NOMO-1 (cell line): ENCODE results near the gene MOB1B.

ENCODE experiments used
- DNase-seq, 2 experiments: peaks; one replicate each; lab custom pipeline; 2025; ENCODE audit not compliant: unreplicated experiment in 2 of 2; lab: John Stamatoyannopoulos, UW

Gene MOB1B

GRCh38 chr4:70914000-70914399, 11.8 kb downstream of the MOB1B start:
- DNase-seq = no peak

- no peak for DNase-seq
These were observed 12.5 kb downstream of the MOB1B start for GRCh38 chr4:70914631-70915030.

- DNase-seq = no peak
These were observed 13.1 kb downstream of the MOB1B start for GRCh38 chr4:70915036-70915815.

DNA sequence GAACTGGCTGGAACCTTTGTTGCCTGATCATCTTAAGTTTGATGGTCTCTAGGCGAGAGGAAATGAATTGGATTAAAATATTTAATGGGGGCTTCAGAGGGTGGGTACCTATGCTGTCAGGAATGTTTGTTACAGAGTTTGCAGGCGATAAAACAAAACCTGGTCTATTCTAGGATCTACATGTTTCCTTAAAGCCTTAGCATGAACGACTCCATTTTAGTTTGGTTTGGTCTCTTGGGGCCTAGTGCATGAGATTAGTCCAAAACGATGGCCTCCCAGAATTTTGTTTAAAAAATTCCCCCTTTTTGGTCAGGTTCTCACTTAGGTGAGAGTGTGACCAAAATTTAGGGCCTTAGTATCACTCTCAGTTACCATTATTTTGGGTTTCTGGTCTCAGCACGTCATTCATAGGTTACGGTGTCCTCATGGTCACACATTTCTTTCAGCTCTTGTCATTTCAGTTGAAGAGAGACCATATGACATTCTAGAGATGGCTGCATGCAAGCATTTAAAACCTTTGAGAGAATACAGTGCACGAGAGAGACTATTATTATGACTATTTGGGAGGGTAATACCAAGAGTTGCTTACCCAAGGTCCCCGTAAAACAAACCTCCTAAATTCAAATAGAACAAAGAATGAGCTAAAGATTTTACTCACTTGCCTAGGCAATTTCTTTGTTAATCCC, 13.8 kb downstream of the MOB1B start:
- DNase-seq = no peak

DNA sequence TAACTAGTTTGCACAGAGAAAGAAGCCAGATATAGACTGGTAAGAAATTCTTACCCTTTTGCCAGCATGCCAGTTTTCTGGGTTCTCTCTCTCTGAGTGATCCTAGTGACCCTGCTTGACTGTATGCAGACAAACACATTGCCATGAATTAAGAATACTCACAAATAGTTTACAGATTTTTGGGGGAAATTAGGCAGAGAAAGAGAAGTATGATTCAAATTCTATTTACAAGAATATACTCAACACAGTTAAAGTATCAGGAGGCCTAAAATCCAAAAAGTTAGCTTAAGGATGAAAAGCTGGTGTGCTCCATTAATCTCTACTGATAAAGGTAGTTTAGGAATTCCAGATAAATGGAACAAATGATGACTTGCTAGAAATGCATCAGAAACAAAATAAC, 18.4 kb downstream of the MOB1B start:
- no peak for DNase-seq

GRCh38 chr4:70925418-70925817, 23.2 kb downstream of the MOB1B start:
- no peak for DNase-seq

DNA sequence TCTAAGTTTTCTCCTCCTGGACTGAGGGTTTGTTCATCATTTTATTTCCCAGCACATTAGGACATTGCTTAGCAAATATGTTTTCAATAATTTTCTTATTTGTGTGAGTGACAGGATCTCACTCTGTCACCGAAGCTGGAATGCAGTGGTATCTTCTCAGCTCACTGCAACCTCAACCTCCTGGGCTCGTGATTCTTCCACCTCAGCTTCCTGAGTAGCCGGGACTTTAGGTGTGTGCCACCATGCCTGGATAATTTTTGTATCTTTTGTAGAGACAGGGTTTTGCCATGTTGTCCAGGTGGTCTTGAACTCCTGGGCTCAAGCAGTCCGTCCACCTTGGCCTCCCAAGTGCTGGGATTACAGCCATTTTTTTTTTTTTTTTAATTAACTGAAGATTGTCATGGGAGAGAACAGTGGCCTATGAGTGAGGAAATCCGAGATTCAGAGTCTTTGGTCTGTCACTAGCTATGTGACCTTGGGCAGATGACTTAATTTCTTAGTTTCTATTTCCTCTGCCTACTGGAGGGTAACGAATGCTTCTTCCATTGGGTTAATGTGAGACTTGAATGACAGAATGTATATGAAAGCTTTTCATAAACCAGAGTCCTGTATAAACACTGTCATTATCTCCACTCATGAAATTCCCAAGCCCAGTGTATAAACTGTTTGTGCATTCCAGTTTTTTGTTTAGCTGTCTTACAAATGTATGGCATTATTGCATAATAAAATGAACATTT, 23.9 kb downstream of the MOB1B start:
- no peak for DNase-seq

GRCh38 chr4:70927502-70928137, 25.5 kb downstream of the MOB1B start:
- DNase-seq = no peak

DNA sequence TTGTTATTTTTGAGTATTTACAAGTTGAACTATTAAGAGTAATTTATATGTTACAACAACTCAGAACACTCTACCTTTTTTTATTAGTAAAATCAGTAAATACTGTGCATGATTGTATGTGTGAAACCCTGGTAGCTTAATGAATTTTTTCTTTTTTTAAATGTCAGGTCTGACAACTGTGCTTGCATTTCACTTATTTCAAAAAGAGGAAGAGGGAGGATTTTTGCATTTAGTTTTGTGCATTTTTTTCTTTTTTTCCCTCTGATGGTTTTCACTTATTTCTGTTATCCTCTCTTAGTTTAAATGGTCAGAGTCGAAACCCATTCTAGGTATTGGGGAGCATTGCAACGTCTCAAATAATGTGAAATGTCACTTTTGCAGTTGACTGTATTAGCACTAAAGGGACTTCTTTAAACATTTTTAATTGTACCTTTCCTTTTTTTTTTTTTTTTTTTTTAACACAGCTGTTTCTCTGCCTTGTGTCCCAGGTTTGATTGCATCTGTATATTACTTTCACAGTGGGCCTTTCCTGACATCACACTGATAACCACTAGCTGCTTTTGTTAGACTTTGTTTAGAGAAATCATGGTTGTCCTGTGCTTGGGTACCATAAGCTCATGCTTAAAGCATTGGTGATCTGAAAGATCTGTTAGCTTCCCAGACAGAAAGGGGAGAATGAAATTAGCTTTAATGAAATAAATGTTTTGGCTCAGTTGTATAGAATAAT, 28.5 kb downstream of the MOB1B start:
- DNase-seq = peak in 1 of 2 experiments; percentile 28

- no peak for DNase-seq
These were observed 29.2 kb downstream of the MOB1B start for GRCh38 chr4:70931347-70931746.

DNA sequence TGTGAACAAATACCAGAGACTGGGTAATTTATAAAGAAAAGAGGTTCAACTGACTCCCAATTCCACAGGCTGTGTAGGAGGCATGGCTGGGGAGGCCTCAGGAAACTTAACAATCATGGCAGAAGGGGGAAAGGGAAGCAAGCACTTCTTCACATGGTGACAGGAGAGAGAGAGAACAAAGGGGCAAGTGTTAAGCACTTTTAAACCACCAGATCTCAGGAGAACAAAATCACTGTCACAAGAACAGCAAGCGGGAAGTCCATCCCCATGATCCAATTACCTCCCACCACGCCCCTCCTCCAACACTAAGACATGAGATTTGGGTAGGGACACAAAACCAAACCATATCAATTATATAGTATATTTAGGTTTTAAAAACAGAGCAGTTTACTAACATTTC, 30.8 kb downstream of the MOB1B start:
- no peak for DNase-seq

DNA sequence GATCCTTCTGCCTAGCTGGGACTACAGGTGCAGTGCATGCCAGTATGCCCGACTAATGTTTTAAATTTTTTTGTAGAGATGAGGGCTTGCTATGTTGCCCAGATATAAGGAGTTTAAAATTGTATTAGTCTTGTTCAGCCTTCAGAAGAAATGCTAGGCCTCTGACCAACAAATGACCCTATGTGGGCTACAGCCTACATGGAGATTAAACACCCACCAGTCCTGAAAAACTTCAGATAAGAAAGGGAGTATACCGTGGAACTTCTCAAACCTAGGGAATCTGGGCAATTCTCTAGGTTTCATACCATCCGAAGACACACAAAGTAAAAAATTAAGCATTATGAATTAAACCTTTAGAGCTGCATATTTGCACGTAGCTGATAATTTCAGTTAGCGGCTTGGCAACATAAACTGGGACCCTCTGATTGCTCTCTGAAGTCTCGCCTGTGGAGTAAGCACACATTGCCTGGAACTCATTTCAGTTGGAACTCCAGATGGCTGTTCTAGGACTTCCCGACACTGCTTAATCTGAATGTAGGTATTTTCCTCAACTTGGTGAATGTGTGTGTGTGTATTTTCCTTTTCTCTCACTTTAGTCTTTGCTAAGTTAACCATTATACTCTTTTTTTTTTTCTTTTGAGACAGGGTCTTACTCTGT, 33.0 kb downstream of the MOB1B start:
- no peak for DNase-seq

GRCh38 chr4:70936200-70936787, 34.1 kb downstream of the MOB1B start:
- DNase-seq = no peak

- no peak for DNase-seq
These were observed 35.9 kb downstream of the MOB1B start for GRCh38 chr4:70938086-70938485.

GRCh38 chr4:70940134-70940533, 38.0 kb downstream of the MOB1B start:
- no peak for DNase-seq

DNA sequence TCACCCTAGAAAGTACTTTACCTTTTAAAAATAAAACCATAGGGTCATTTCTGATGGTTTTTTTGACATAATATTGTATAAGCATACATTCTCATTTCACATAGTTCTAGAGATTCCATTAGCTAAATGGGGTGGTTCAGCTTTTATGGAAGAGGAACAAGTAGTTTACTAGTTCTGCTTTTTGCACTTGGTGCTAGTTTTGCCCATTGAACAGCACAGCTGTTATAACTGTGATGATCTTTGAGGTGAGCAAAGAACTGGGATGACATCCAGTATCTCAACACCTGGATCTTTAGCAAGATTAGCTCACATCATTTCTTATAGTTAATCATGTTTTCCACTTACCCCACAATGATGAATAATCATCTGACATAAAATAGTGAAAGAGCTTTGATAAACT, 40.9 kb downstream of the MOB1B start:
- DNase-seq = peak; percentile 58 to 76

DNA sequence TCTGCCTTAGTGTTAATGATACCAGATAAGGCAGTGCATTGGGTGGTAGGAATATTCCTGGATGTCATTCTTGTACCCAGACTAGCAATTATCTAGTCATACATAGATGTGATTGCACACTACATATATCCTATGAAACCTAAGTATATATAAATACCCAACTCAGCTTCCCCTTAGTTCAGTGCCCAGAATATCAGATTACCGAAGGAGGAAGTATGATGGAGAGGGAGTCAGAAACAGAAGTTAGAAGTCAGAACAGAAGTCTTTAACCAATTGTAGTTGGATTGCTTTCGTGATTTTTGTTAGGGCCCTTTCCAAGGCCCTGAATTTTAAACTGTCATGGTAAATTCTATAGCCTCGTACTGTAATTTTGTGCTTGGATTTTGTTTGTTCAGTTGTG, 42.9 kb downstream of the MOB1B start:
- peak; percentile 69 to 92 for DNase-seq

DNA sequence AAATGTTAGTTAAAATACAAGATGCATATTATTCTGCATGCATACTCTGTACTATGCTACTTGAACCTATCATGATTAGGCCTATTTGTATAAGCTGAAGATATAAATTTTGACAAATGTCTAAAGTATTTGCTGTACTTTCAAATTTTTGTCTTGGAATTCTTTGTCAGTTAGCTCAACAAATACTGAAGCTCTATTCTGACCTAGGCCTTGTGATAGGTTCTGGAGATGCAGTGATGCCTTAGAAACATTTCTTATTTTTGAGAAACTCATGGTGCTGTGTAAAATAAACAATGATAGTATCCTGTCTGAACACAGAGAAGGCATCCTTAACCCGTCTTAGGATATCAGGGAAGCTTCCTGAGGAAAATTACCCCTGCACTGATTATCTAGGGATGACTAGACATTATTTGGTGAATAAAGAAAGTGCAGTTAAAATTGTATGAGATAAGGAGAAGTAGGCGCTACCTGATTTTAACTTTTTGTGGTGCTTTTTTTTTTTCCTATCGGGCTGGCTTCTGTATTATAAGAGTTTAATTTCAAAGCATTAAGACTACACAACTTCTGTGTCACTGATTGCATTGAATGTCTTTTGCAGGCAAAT, 43.4 kb downstream of the MOB1B start:
- DNase-seq = no peak

- DNase-seq = peak; percentile 66 to 71
These were observed 44.8 kb downstream of the MOB1B start for GRCh38 chr4:70946939-70947338.
